Hindlimb muscle (tissue), 1 donor: ENCODE measurements around the gene TMEM203. TPM values are rescaled to one million over a fixed set of nuclear protein-coding genes. Genes with fewer than 3 reads are reported as not detected.

Experiments
- DNase-seq: peaks from one replicate; pipeline ENCODE4 v3.0.0-alpha.2; 2013
- polyA plus RNA-seq: library from polyadenylated mRNA; unstranded; fragments of 120-200 nt; gene quantifications from one replicate; pipeline ENCODE4 v1.2.1, GENCODE V29; 2013; ENCODE audit not compliant: insufficient read length

Gene TMEM203
- polyA plus RNA-seq, 1 donor, result 36.1 TPM

DNA sequence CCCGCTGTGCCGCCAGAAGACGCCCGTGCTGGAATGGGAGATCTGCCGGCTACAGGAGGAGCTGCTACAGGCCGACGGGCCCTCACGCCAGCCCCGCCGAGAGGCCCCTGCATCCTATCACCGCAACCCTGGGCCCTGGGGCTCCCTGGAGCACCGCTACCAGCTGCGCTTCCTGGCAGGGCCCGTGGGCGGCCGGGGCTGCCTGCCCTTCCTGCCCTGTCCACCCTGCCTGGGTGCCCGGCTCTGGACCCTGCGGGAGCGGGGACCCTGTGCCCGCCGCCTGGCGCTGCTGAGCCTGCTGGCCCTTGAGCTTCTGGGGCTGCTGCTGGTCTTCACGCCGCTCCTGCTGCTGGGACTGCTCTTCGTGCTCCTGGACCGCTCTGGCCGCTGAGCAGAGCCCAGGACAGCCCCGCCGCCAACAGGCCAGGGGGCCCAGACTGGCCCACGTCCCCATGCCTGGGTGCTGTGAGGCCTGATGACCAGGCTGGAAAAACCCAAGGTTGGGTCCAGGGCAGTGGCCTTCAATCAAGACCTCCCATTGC, 12.8 kb upstream of the TMEM203 start:
- no peak for DNase-seq

DNA sequence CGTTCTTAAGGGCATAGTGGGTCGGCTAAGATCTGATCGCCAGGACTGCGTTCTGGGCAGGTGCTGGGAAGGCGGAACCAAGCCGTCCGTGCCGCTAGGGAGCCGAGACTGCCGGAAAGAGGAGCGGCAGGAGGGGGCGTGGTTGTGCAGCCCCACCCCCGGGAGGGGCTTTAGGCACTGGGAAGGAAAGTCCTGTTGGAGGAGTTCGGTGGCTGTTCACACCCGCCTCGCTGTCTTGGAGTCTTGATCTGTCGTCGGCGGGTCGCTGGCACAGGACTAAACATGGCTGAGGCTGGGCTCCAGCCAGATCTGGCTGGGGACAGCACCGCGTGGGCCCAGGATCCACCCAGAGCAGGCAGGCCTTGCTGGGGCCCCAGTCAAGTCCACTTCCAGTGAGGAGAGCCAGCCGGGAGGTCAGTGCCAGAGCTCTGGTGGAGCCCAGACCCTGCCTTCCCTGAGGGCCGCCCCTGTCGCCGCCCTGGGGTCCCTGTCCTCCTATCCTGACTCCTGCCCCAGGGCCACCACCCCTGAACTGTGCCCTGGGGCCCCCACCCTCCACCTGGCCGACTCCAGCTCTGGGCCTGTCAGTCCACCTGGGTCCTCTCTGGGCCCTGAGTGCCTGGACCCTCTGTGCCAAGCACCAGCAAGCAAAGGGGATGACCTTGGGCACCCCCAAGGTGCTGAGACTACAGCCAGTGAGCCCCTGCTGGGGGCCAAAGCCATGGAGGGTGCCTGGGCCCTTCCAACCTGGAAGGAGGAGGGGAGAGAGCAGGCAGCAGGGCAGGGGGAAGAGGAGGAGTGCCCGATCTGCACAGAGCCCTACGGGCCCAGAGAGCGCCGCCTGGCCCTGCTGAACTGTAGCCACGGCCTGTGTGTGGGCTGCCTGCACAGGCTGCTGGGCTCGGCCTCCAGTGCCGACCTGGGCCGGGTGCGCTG, 12.1 kb upstream of the TMEM203 start:
- no peak for DNase-seq

GRCh38 chr9:137216188-137216965, 10.9 kb upstream of the TMEM203 start:
- DNase-seq, result no peak

GRCh38 chr9:137215196-137215986, 9.9 kb upstream of the TMEM203 start:
- DNase-seq, result no peak

DNA sequence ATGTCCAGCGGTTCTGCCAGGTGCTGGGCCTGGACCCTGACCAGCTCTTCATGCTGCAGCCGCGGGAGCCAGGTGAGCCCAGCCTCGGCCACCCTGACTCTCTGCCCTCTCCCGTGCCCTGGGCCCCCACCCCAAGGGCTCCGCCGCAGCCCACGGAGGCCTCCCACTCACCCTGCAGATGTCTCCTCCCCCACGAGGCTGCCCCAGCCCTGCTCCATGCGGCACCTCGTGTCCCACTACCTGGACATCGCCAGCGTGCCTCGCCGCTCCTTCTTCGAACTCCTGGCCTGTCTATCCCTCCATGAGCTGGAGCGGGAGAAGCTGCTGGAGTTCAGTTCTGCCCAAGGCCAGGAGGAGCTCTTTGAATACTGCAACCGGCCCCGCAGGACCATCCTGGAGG, 9.2 kb upstream of the TMEM203 start:
- no peak for DNase-seq

DNA sequence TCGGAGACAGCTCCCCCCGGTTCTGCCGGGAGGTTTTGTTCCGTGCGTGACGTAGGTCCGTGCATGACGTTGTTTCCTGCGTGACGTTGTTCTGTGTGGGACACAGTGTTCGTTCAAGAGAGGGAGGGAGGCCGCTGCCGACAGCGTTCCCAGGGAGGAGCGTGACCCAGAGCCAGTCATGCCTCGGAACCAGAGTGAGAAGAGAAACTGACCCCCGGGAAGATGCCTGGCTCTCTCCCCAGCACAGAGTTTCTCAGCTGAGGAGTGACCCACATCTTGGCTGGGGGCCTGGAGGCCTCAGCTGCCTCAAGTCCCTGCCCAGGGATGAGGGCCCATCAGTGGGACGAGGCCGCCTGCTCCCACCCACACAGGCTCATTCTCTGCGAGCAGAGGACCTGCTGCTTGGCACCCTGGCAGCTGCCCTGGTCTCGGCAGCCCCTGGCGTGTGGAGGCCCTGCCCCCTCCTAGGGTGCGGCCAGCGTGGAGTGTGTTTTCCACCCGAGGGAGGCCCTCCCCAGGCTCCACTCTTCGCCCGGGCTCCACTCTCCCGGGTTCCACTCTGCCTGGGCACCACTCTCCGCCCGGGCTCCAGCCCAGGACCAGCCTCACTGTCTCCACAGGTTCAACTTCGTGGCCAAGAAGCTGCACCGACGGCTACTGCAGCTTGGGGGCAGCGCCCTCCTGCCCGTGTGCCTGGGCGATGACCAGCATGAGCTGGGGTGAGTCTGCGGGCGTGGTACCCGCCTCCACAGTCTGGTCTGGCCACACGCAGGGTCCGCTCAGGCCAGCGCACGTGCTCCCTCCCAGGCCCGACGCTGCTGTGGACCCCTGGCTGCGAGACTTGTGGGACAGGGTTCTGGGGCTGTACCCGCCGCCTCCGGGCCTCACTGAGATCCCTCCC, 8.0 kb upstream of the TMEM203 start:
- no peak for DNase-seq

DNA sequence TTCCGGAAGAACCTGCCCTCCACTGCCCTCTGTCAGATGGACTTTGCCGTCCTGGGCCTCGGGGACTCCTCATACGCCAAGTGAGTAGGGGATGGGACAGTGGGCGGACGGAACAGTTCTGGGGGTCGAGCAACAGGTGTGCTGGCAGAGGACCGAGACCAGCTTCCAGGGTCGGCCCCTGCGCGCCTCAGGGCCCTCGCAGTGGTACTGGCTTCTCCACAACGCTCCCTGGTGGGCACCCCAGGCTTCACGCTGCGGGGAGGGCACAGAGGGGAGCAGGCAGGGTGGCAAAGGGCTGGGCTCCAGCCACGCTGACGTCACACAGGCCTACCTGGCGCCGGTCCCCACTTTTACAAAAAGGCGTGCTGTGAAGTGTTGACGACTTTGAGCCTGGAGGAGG, 7.1 kb upstream of the TMEM203 start:
- no peak for DNase-seq

GRCh38 chr9:137211532-137211931, 6.1 kb upstream of the TMEM203 start:
- no peak for DNase-seq

DNA sequence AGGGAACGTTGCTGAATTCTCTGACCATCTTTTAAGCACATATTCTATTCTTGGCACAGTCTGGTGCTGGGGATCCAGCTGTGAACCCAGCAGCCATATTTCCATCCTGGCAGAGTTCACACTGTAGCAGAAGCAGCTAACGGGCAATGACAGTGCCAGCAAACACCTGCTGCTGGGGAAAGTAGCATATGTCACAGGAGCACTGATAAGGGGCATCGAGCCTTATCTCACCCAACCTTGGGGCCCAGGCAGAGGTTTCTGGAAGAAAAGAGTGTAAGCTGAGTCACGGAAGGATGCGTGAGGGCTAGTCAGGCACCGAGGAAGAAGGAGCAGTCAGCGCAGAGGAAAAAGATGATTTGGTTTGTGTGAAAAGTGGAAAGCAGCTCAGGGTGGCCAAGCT, 1.2 kb upstream of the TMEM203 start:
- DNase-seq, result no peak

GRCh38 chr9:137204731-137205125, 720 bp downstream of the TMEM203 start:
- no peak for DNase-seq

GRCh38 chr9:137202966-137203365, 2.5 kb downstream of the TMEM203 start:
- DNase-seq, result no peak

DNA sequence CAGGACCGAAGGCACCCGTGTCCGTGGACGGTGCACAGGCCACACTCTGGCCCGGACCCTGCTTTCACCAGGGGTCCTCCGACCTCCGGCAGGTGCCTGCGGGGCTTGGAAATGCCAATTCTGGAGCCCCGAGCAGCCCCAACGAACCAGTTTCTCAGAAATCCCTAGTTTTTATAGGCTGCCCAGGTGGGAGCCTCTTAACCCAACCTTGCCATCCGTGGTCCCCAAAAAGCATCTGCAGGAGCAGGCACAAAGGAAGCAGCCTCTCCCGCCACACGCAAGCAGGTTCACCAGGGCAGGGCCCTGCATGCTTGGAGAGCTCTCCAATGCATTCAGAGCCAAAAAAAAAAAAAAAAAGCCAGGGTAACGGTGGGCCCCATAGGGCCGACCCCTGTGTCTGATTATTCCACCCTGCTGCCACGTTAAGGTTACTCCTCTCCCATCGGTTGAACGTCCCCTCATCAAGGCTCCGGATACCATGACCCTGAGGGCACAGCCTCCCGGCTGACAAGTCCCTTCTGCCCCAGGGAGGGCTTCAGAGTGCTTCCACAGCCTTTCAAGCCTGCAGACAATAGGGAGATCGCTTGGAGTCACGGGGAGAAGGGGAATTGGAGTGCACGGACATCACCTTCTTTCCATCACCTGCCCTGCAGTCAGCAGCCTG, 4.1 kb downstream of the TMEM203 start:
- DNase-seq, result no peak

DNA sequence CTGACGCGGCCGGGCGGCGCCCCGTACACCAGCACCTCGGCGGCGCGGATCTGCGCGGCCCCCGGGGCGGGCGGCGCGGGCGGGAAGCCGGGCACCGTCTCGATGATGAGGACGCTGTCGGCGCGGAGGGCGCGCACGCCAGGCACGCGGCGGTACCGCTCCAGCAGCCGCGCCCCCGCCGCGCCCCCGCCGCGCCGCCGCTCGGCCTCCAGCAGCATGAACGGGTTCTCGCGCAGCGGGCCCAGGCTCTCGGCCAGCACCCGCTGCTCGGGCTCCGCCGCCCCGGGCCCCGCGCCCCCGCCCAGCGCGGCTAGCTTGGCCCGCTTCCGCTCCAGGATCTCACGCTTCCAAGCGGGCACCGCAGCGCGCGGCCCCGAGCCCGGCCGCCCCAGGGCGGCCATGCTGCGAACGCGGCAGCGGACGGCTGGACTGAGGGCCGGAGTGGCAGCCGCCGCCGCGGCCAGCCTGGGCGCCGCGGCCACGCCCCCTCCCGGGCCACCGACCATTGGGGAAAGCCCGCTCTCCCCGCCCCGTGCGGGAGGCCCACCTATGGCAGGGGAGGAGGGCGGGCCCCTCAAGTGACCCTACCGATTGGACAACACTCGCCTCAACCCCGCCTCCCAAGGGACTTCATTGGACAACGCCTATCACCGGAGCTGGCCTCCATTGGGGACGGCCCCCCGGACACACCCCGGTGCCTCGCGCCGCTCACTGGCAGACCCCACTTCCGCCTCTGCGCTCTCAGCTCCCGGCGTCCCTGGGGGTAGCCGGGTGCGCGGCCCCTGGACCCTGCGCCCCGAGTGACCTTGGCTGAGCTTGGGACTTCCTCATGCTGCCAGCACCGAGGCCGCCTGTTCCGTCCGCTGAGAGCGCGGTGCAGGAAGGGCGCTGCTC, 4.9 kb downstream of the TMEM203 start, which contains the start of gene TPRN:
Gene TPRN, minus strand, starts transcription at position 431 of the 894 bp plus-strand sequence. Its CDS starts 30 bp downstream, at position 401.
- DNase-seq, result peak; percentile 97

- no peak for DNase-seq
Measured at GRCh38 chr9:137199411-137200121, 5.9 kb downstream of the TMEM203 start.

DNA sequence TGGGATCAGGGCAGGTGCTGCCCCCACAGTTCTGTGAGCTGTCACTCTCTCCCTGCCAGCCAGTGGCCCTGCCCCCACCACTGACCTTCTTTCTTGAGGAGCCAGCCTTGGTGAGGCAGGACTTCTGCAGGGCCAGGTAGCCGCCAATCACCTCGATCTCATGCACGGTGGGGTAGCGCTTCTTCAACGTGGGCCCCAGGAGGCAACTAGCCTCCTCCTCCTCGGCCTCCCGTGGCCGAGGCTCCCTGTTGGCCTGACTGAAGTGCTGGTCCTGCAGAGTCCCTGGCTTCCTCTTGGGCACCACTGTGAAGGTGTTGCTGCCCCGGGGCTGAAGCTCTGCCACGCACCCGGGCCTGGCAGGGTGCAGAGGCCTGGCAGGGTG, 6.6 kb downstream of the TMEM203 start:
- DNase-seq, result no peak

GRCh38 chr9:137198051-137198901, 7.2 kb downstream of the TMEM203 start:
- DNase-seq, result no peak

- no peak for DNase-seq
Measured at GRCh38 chr9:137195525-137196220, 9.8 kb downstream of the TMEM203 start.
